IMR-90 (cell line): ENCODE measurements around the gene TRAP1. TPM values are rescaled to one million over a fixed set of nuclear protein-coding genes. Genes with fewer than 3 reads are reported as not detected.

Experiments used
- ATAC-seq: fragments of 200-7000 bp; cut with Tn5 transposase; 2 replicates; pipeline ENCODE4 v1.9.1; 2020; ENCODE audit warnings: low read depth, mild to moderate bottlenecking, moderate library complexity
- BruUV-seq: library from RNA; stranded (reverse); fragments of 400-500 nt; replicated peaks from 2 replicates; lab custom pipeline; 2021; lab: Mats Ljungman, UMichigan
- CTCF ChIA-PET: fragments of 300-600 bp; formaldehyde crosslinking; extraction: SDS; loops from one replicate; lab custom pipeline; 2021; ENCODE audit warnings: antibody characterized with exemption; lab: Yijun Ruan, JAX
- POLR2A ChIA-PET: fragments of 300-600 bp; sonication (Branson Sonifier 250); formaldehyde crosslinking; loops from one replicate; lab custom pipeline; 2022; ENCODE audit warnings: antibody characterized with exemption; ENCODE audit not compliant: unreplicated experiment; lab: Charles Lee
- DNase-seq: peaks from one replicate; pipeline ENCODE4 v3.0.0; 2013
- H2AFZ ChIP-seq: replicated peaks from 2 replicates; pipeline ENCODE3; 2013; ENCODE audit warnings: low read length, mild to moderate bottlenecking; ENCODE audit not compliant: poor library complexity
- H2AK5ac ChIP-seq: 2 replicates; pipeline ENCODE4 v1.6.1; 2013; ENCODE audit warnings: low read depth, low read length, inconsistent platforms
- H2AK9ac ChIP-seq: replicated peaks from 2 replicates; pipeline ENCODE3; 2013; ENCODE audit warnings: mild to moderate bottlenecking, low read depth, low read length, moderate library complexity; ENCODE audit not compliant: poor library complexity
- H2BK120ac ChIP-seq: 2 replicates; pipeline ENCODE4 v1.6.1; 2013; ENCODE audit warnings: low read depth, low read length, inconsistent platforms
- H2BK15ac ChIP-seq: 3 replicates; pipeline ENCODE4 v1.6.1; 2013; ENCODE audit warnings: low read depth, low read length, inconsistent platforms
- H2BK20ac ChIP-seq: 2 replicates; pipeline ENCODE4 v1.6.1; 2013; ENCODE audit warnings: low read depth, mild to moderate bottlenecking, inconsistent platforms, low read length, moderate library complexity
- H2BK5ac ChIP-seq: 2 replicates; pipeline ENCODE4 v1.6.1; 2013; ENCODE audit warnings: mild to moderate bottlenecking, low read depth, low read length, inconsistent platforms; ENCODE audit not compliant: poor library complexity, severe bottlenecking
- H3K14ac ChIP-seq: replicated peaks from 2 replicates; pipeline ENCODE4 v1.6.1; 2013; ENCODE audit warnings: low read depth, low read length, inconsistent platforms
- H3K18ac ChIP-seq: 2 replicates; pipeline ENCODE4 v1.6.1; 2013; ENCODE audit warnings: low read depth, low read length, control low read depth
- H3K23ac ChIP-seq: 2 replicates; pipeline ENCODE4 v1.6.1; 2013; ENCODE audit warnings: low read depth, low read length, inconsistent platforms
- H3K27ac ChIP-seq: 2 replicates; pipeline ENCODE4 v1.5.1; 2013; ENCODE audit warnings: mild to moderate bottlenecking, control low read depth, low read length; ENCODE audit not compliant: insufficient read depth
- H3K27me3 ChIP-seq: 2 replicates; pipeline ENCODE4 v1.6.1; 2013; ENCODE audit warnings: low read length; ENCODE audit not compliant: control insufficient read depth, insufficient read depth
- H3K36me3 ChIP-seq: 2 replicates; pipeline ENCODE4 v1.6.1; 2013; ENCODE audit warnings: low read length, mixed read lengths; ENCODE audit not compliant: control insufficient read depth, insufficient read depth
- H3K4ac ChIP-seq: 2 replicates; pipeline ENCODE4 v1.6.1; 2013; ENCODE audit warnings: low read depth, low read length, inconsistent platforms
- H3K4me1 ChIP-seq: 2 replicates; pipeline ENCODE4 v1.6.1; 2013; ENCODE audit warnings: low read length, mixed read lengths; ENCODE audit not compliant: control insufficient read depth, insufficient read depth
- H3K4me2 ChIP-seq: 2 replicates; pipeline ENCODE4 v1.6.1; 2013; ENCODE audit warnings: low read depth, mild to moderate bottlenecking, control low read depth, low read length, moderate library complexity
- H3K4me3 ChIP-seq: 2 replicates; pipeline ENCODE4 v1.5.1; 2013; ENCODE audit warnings: low read depth, mild to moderate bottlenecking, control low read depth, low read length, moderate library complexity; ENCODE audit not compliant: insufficient read depth
- H3K56ac ChIP-seq: 2 replicates; pipeline ENCODE4 v1.6.1; 2013; ENCODE audit warnings: low read length, inconsistent platforms; ENCODE audit not compliant: insufficient read depth; ENCODE audit errors: extremely low read depth
- H3K79me1 ChIP-seq, 2 experiments: 2 replicates each; pipeline ENCODE4 v1.6.1; 2013; ENCODE audit warnings: low read length in 2 of 2, inconsistent platforms in 1 of 2, low read depth in 1 of 2
- H3K9ac ChIP-seq: 2 replicates; pipeline ENCODE4 v1.6.1; 2013; ENCODE audit warnings: low read depth, low read length, control low read depth
- H3K9me1 ChIP-seq: 2 replicates; pipeline ENCODE4 v1.6.1; 2013; ENCODE audit warnings: low read length, inconsistent platforms; ENCODE audit not compliant: insufficient read depth
- H3K9me3 ChIP-seq: 2 replicates; pipeline ENCODE4 v1.6.1; 2013; ENCODE audit warnings: low read length; ENCODE audit not compliant: control insufficient read depth, insufficient read depth
- H4K20me1 ChIP-seq: 2 replicates; pipeline ENCODE4 v1.6.1; 2013; ENCODE audit warnings: low read length, inconsistent platforms; ENCODE audit not compliant: insufficient read depth
- H4K5ac ChIP-seq: 2 replicates; pipeline ENCODE4 v1.6.1; 2013; ENCODE audit warnings: mild to moderate bottlenecking, low read depth, low read length, control low read depth
- H4K8ac ChIP-seq, 2 experiments: 2 replicates each; pipeline ENCODE4 v1.6.1; 2013; ENCODE audit warnings: low read depth in 2 of 2, low read length in 2 of 2, control low read depth in 1 of 2, inconsistent platforms in 1 of 2
- H4K91ac ChIP-seq: 2 replicates; pipeline ENCODE4 v1.6.1; 2013; ENCODE audit warnings: low read depth, low read length, inconsistent platforms; ENCODE audit not compliant: insufficient read depth
- BHLHE40 ChIP-seq: fragments of 150-350 bp; IDR thresholded peaks from 2 replicates; pipeline ENCODE4 v1.6.1; 2016; ENCODE audit warnings: mild to moderate bottlenecking, low read depth, low read length
- CEBPB ChIP-seq: IDR thresholded peaks from 2 replicates; pipeline ENCODE4 v1.6.1; 2012; ENCODE audit warnings: low read depth, low read length, improper control_type of control experiment
- CHD1 ChIP-seq: IDR thresholded peaks from 2 replicates; pipeline ENCODE4 v1.6.1; 2012; ENCODE audit warnings: low read depth, low read length, improper control_type of control experiment
- FOS ChIP-seq: fragments of 150-350 bp; IDR thresholded peaks from 2 replicates; pipeline ENCODE4 v1.6.1; 2016; ENCODE audit warnings: low read depth, low read length
- MAFK ChIP-seq: IDR thresholded peaks from 2 replicates; pipeline ENCODE4 v1.6.1; 2012; ENCODE audit warnings: low read depth, low read length, improper control_type of control experiment
- MAZ ChIP-seq: IDR thresholded peaks from 2 replicates; pipeline ENCODE4 v1.6.1; 2012; ENCODE audit warnings: low read depth, mild to moderate bottlenecking, low read length, improper control_type of control experiment, moderate library complexity, borderline replicate concordance
- NFE2L2 ChIP-seq: fragments of 150-350 bp; IDR thresholded peaks from 2 replicates; pipeline ENCODE4 v1.6.1; 2016; ENCODE audit warnings: low read depth, mild to moderate bottlenecking, low read length
- POLR2A ChIP-seq: IDR thresholded peaks from 2 replicates; pipeline ENCODE4 v1.6.1; 2012; ENCODE audit warnings: mild to moderate bottlenecking, low read depth, low read length
- RFX5 ChIP-seq: IDR thresholded peaks from 2 replicates; pipeline ENCODE4 v1.8.0; 2012; ENCODE audit warnings: low read depth, mild to moderate bottlenecking, low read length, moderate library complexity
- SMC3 ChIP-seq: fragments of 150-350 bp; IDR thresholded peaks from 2 replicates; pipeline ENCODE4 v1.6.1; 2016; ENCODE audit warnings: low read depth, mild to moderate bottlenecking, antibody characterized with exemption, low read length, moderate library complexity
- USF2 ChIP-seq: fragments of 150-350 bp; IDR thresholded peaks from 2 replicates; pipeline ENCODE4 v1.6.1; 2017; ENCODE audit warnings: mild to moderate bottlenecking, antibody characterized with exemption, low read length, low read depth
- WGBS, 2 experiments: methylation state at CpG; one replicate each; pipeline versions ENCODE4 v1.1.5 to v1.1.7; 2013; ENCODE audit warnings: missing lambda C conversion rate in 2 of 2; ENCODE audit not compliant: insufficient read length in 1 of 2; ENCODE audit errors: extremely low coverage in 2 of 2; 5-methylcytosine and 5-hydroxymethylcytosine counted together
- dilution Hi-C: fragments of 300-500 bp; cut with HindIII; formaldehyde crosslinking; loops from one replicate; pipeline ENCODE4 v1.14.3; 2018; ENCODE audit warnings: low sequenced_read_pairs; ENCODE audit not compliant: unreplicated experiment
- in situ Hi-C: fragments of 300-500 bp; cut with MboI; formaldehyde crosslinking; loops from 3 replicates; pipeline ENCODE4 v1.14.3; 2019; ENCODE audit warnings: low sequenced_read_pairs, inconsistent platforms, mixed read lengths
- intact Hi-C: fragments of 100-400 bp; cut with micrococcal nuclease; formaldehyde crosslinking; loops from 2 replicates; pipeline ENCODE4 v1.10.0; 2022
- polyA plus RNA-seq, 3 experiments: library from polyadenylated mRNA; depleted of rRNA; stranded (reverse); fragments of >200 nt; gene quantifications; 2 replicates each; pipeline ENCODE4 v1.2.3, GENCODE V29; 2012; ENCODE audit warnings: low replicate concordance in 1 of 3
- total RNA-seq: library from RNA; depleted of rRNA; stranded (reverse); fragments of >200 nt; gene quantifications from 2 replicates; pipeline ENCODE4 v1.2.3, GENCODE V29; 2012
- TF ChIP-seq, protein P1 (sequence below): conservative IDR thresholded peaks from 2 replicates; pipeline ENCODE4 v1.5.1; 2012; ENCODE audit warnings: mild to moderate bottlenecking, low read depth, low read length, improper control_type of control experiment

The TRAP1 gene
- total and polyA plus RNA-seq, 2 of the 4 experiments (the other 2 are of a cell fraction) = 139 to 145 TPM

- Histone ChIP-seq H3K9ac (no peak overlapping the region), H3K23ac (no peak overlapping the region), H3K27ac (no peak overlapping the region), H2BK5ac (no peak overlapping the region), H3K4ac (no peak overlapping the region), H3K79me1 (peaks cover 30 to 56% of the 10 kb centered on the region in 2 experiments), H4K91ac (no peak overlapping the region), H3K4me3 (no peak overlapping the region), H3K4me1 (no peaks in the 10 kb centered on the region), H3K18ac (no peak overlapping the region), H4K5ac (no peak overlapping the region), H4K8ac (no peak overlapping the region), H3K56ac (no peak overlapping the region), H2BK120ac (no peak overlapping the region), H2AFZ (no peak overlapping the region), H3K9me1 (peaks cover 8% of the 10 kb centered on the region; the same call in 1 of the 2 replicates), H2BK15ac (no peak overlapping the region), H2AK5ac (no peak overlapping the region), H3K36me3 (peaks cover 76% of the 10 kb centered on the region), H3K27me3 (no peaks in the 10 kb centered on the region), H3K9me3 (no peaks in the 10 kb centered on the region), H4K20me1 (peaks cover 12% of the 10 kb centered on the region), H2AK9ac (no peak overlapping the region), H3K4me2 (no peak overlapping the region), H3K14ac (no peak overlapping the region), H2BK20ac (no peak overlapping the region)
- no TSS peak for BruUV-seq
- CTCF ChIA-PET = interaction anchor here (1.2 kb wide), 1 partner anchor 16 kb away, joined by 4 read pairs; no protein-coding TSS in a partner anchor
- no CpG with 5 or more reads among the region's 8 CpGs for WGBS, 2 experiments
- POLR2A ChIA-PET = no interaction called here
- dilution Hi-C loops (no loop called here), intact Hi-C loops (no loop called here), in situ Hi-C loops (no loop called here)
- DNase-seq (no peak), ATAC-seq (no peak)
- TF ChIP-seq MAZ (no peak), RFX5 (no peak), NFE2L2 (no peak), SMC3 (no peak), MAFK (no peak), CHD1 (no peak), USF2 (no peak), POLR2A (no peak), FOS (no peak), BHLHE40 (no peak), CEBPB (no peak)
- TF ChIP-seq, protein P1, sequence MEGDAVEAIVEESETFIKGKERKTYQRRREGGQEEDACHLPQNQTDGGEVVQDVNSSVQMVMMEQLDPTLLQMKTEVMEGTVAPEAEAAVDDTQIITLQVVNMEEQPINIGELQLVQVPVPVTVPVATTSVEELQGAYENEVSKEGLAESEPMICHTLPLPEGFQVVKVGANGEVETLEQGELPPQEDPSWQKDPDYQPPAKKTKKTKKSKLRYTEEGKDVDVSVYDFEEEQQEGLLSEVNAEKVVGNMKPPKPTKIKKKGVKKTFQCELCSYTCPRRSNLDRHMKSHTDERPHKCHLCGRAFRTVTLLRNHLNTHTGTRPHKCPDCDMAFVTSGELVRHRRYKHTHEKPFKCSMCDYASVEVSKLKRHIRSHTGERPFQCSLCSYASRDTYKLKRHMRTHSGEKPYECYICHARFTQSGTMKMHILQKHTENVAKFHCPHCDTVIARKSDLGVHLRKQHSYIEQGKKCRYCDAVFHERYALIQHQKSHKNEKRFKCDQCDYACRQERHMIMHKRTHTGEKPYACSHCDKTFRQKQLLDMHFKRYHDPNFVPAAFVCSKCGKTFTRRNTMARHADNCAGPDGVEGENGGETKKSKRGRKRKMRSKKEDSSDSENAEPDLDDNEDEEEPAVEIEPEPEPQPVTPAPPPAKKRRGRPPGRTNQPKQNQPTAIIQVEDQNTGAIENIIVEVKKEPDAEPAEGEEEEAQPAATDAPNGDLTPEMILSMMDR = no peak
These were observed 21.2 kb upstream of the TRAP1 start for GRCh38 chr16:3738541-3738940.
